ENCODE results near the gene SARNP.

DNA sequence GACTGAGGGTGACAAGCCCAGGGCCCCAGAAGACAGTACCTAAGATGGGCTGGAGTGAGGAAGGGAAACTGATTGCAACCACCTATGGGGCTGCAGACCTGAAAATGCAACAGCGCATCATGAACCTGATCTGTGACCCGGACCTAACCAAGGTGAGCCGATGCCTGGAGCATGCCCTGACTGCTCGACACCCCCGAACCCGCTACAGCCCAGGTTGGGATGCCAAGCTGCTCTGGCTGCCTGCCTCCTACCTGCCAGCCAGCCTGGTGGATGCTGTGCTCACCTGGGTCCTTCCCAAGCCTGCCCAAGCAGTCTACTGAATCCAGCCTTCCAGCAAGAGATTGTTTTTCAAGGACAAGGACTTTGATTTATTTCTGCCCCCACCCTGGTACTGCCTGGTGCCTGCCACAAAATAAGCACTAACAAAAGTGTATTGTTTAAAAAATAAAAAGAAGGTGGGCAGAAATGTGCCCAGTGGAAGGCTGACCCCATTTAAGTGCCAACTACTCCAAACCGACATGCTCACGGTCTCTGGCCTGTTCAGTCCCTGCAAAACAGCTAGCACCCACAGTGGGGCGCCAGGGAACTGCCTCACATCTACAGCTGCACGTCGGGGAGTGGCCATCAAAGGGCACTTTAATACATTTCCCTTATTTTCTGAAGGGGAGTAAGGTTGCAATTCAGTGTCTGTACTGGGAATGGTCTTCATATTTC lies 93.1 kb downstream of the SARNP start:
- TF ChIP-seq, protein P1, sequence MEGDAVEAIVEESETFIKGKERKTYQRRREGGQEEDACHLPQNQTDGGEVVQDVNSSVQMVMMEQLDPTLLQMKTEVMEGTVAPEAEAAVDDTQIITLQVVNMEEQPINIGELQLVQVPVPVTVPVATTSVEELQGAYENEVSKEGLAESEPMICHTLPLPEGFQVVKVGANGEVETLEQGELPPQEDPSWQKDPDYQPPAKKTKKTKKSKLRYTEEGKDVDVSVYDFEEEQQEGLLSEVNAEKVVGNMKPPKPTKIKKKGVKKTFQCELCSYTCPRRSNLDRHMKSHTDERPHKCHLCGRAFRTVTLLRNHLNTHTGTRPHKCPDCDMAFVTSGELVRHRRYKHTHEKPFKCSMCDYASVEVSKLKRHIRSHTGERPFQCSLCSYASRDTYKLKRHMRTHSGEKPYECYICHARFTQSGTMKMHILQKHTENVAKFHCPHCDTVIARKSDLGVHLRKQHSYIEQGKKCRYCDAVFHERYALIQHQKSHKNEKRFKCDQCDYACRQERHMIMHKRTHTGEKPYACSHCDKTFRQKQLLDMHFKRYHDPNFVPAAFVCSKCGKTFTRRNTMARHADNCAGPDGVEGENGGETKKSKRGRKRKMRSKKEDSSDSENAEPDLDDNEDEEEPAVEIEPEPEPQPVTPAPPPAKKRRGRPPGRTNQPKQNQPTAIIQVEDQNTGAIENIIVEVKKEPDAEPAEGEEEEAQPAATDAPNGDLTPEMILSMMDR (IDR thresholded peaks at IDR 0.05): peak in 2 of 3 experiments; percentile 21 to 50
- TF ChIP-seq POLR2A (IDR thresholded peaks at IDR 0.05): no peak
